K562 (cell line): ENCODE data around the gene CSNK1G1. TPM values are rescaled to one million over a fixed set of nuclear protein-coding genes. Genes with fewer than 3 reads are reported as not detected.

Source experiments
- ATAC-seq: fragments of 200-7000 bp; cut with Tn5 transposase; 3 replicates; pipeline ENCODE4 v1.9.1; 2020; ENCODE audit warnings: moderate library complexity
- BruUV-seq: library from RNA; stranded (reverse); fragments of 400-500 nt; replicated peaks from 2 replicates; lab custom pipeline; 2021; lab: Mats Ljungman, UMichigan
- CTCF ChIA-PET: fragments of 300-600 bp; formaldehyde crosslinking; extraction: SDS; loops from one replicate; lab custom pipeline; 2021; ENCODE audit warnings: low intra/inter-chr PET ratio; lab: Yijun Ruan, JAX
- POLR2A ChIA-PET: fragments of 300-600, 350-650 bp; sonication (Branson Sonifier 250); formaldehyde crosslinking; extraction: SDS; loops from one replicate; lab custom pipeline; 2021; ENCODE audit warnings: antibody characterized with exemption, inconsistent platforms; lab: Yijun Ruan, JAX
- DNase-seq, 4 experiments: peaks; one replicate each; pipeline versions ENCODE4 v3.0.0 to v3.0.0-alpha.2; 2011 to 2018; ENCODE audit warnings: low spot score in 3 of 4, mixed read lengths in 3 of 4; ENCODE audit errors: extremely low read depth in 1 of 4
- FAIRE-seq: peaks from 2 replicates; lab custom pipeline; 2011; peaks lifted over from hg19 to GRCh38; lab: Jason Lieb, UNC
- H2AFZ ChIP-seq: 2 replicates; pipeline ENCODE4 v1.6.0; 2011; ENCODE audit warnings: low read depth, low read length, control low read depth, inconsistent platforms
- H3K27ac ChIP-seq: fragments of 200-600 bp; 3 replicates; pipeline ENCODE4 v1.8.0; 2011; ENCODE audit warnings: low read depth, mild to moderate bottlenecking, control low read depth, inconsistent platforms, low read length, moderate library complexity, mixed read lengths; ENCODE audit errors: extremely low read depth
- H3K27me3 ChIP-seq, 2 experiments: fragments of 300-600 bp in 1 of 2; 2 replicates in 1 of 2; 3 replicates in 1 of 2; pipeline versions ENCODE4 v1.6.0 to v1.8.0; 2011; ENCODE audit warnings: inconsistent platforms in 2 of 2, low read length in 2 of 2, mild to moderate bottlenecking in 1 of 2, mixed read lengths in 1 of 2, moderate library complexity in 1 of 2; ENCODE audit not compliant: control insufficient read depth in 2 of 2, insufficient read depth in 2 of 2
- H3K36me3 ChIP-seq: fragments of 300-600 bp; 3 replicates; pipeline ENCODE4 v1.8.0; 2011; ENCODE audit warnings: mild to moderate bottlenecking, low read length, inconsistent platforms; ENCODE audit not compliant: control insufficient read depth, insufficient read depth
- H3K4me1 ChIP-seq, 2 experiments: fragments of 200-600 bp in 1 of 2; replicated peaks in 1 of 2; 2 replicates in 1 of 2; 3 replicates in 1 of 2; pipeline versions ENCODE4 v1.5.1 to v1.8.0; 2011; ENCODE audit warnings: inconsistent platforms in 2 of 2, low read length in 2 of 2, mild to moderate bottlenecking in 1 of 2, mixed read lengths in 1 of 2, moderate library complexity in 1 of 2; ENCODE audit not compliant: control insufficient read depth in 2 of 2, insufficient read depth in 2 of 2
- H3K4me2 ChIP-seq: 2 replicates; pipeline ENCODE4 v1.6.1; 2011; ENCODE audit warnings: low read length, control low read depth, inconsistent platforms, mixed read lengths; ENCODE audit not compliant: insufficient read depth
- H3K4me3 ChIP-seq: fragments of 200-600 bp; sonication (generic), shearing (Covaris generic); 2 replicates; pipeline ENCODE4 v1.5.1; 2016; ENCODE audit warnings: control low read depth, inconsistent platforms
- H3K79me2 ChIP-seq: fragments of 200-600 bp; 3 replicates; pipeline ENCODE4 v1.8.0; 2011; ENCODE audit warnings: low read length, inconsistent platforms; ENCODE audit not compliant: control insufficient read depth, insufficient read depth
- H3K9ac ChIP-seq, 2 experiments: 2 replicates each; pipeline versions ENCODE4 v1.6.0 to v1.6.1; 2011; ENCODE audit warnings: low read depth in 2 of 2, low read length in 2 of 2, control low read depth in 1 of 2, inconsistent platforms in 1 of 2, mild to moderate bottlenecking in 1 of 2, mixed read lengths in 1 of 2; ENCODE audit not compliant: insufficient read depth in 1 of 2
- H3K9me1 ChIP-seq: one replicate; pipeline ENCODE4 v1.6.0; 2011; ENCODE audit warnings: inconsistent platforms, mild to moderate bottlenecking, low read length, moderate library complexity; ENCODE audit not compliant: control insufficient read depth, insufficient read depth
- H3K9me3 ChIP-seq: replicated peaks from 2 replicates; pipeline ENCODE4 v1.5.1; 2011; ENCODE audit warnings: low read depth, low read length, inconsistent platforms; ENCODE audit not compliant: control insufficient read depth, insufficient read depth
- H4K20me1 ChIP-seq: replicated peaks from 2 replicates; pipeline ENCODE4 v1.6.1; 2011; ENCODE audit warnings: low read length, inconsistent platforms, mixed read lengths; ENCODE audit not compliant: control insufficient read depth, insufficient read depth
- BRF2 ChIP-seq: IDR thresholded peaks from 3 replicates; pipeline ENCODE4 v1.6.1; 2011; ENCODE audit warnings: borderline replicate concordance, mild to moderate bottlenecking; ENCODE audit not compliant: insufficient read length, insufficient read depth
- E2F8 ChIP-seq: fragments of 450-650 bp; IDR thresholded peaks from 2 replicates; pipeline ENCODE4 v1.7.1; 2018; ENCODE audit warnings: mild to moderate bottlenecking, low read depth; ENCODE audit not compliant: partially characterized antibody
- HCFC1 ChIP-seq: IDR thresholded peaks from 2 replicates; pipeline ENCODE4 v1.6.1; 2012; ENCODE audit warnings: low read depth, low read length, improper control_type of control experiment
- ZNF707 ChIP-seq: fragments of 250-450 bp; sonication (Bioruptor Pico); conservative IDR thresholded peaks from 2 replicates; pipeline ENCODE4 v1.8.0; 2022; ENCODE audit warnings: inconsistent platforms, mild to moderate bottlenecking, moderate library complexity
- WGBS: fragments of 100-300 bp; shearing (Covaris generic); methylation state at CpG from one replicate; pipeline ENCODE4 v1.1.6; 2016; ENCODE audit warnings: low coverage, mixed read lengths; ENCODE audit not compliant: insufficient coverage; ENCODE audit errors: missing lambda C conversion rate; 5-methylcytosine and 5-hydroxymethylcytosine counted together
- in situ Hi-C: fragments of 300-500 bp; cut with MboI; formaldehyde crosslinking; loops from 4 replicates; pipeline ENCODE4 v1.15.0; 2018; ENCODE audit warnings: inconsistent platforms, mixed read lengths
- intact Hi-C: fragments of 100-400 bp; cut with micrococcal nuclease; formaldehyde crosslinking; loops from 2 replicates; pipeline ENCODE4 v1.14.2; 2022
- polyA plus RNA-seq, 8 experiments: library from polyadenylated mRNA; depleted of rRNA in 4 of 8; stranded (reverse) in 5 of 8; unstranded in 3 of 8; fragments of >200 nt; fragmentation: Nextera tagmentation in 2 of 8; fragmentation: Illumina TruSeq in 1 of 8; extraction: Ambion mirVana in 2 of 8; extraction: Trizol in 1 of 8; gene quantifications; 2 replicates each; pipeline versions ENCODE4 v1.2.1 to v1.2.3, GENCODE V29; 2011 to 2014; ENCODE audit warnings: inconsistent platforms in 1 of 8, missing spikeins in 1 of 8
- total RNA-seq, 7 experiments: library from RNA; depleted of rRNA in 6 of 7; stranded (reverse); fragments of >200 nt in 6 of 7; fragmentation: Illumina TruSeq in 2 of 7; extraction: Trizol in 2 of 7; gene quantifications; 2 replicates each; pipeline versions ENCODE4 v1.2.1 to v1.2.3, GENCODE V29; 2011 to 2021; ENCODE audit warnings: low replicate concordance in 1 of 7

CSNK1G1 gene
- total and polyA plus RNA-seq, 9 of the 15 experiments (the other 6 are each of a cell fraction or from before 2014, with no cell fraction given), result 4.5 to 18.5 (median 9.5) TPM

- in situ Hi-C loops, result no loop called here
- FAIRE-seq, result no peak
Observed at GRCh38 chr15:64373360-64373759, 17.4 kb upstream of the CSNK1G1 start.

More at GRCh38 chr15:64373360-64373759, 17.4 kb upstream of the CSNK1G1 start:
- H3K9ac ChIP-seq, result no peak overlapping the region
- no peak overlapping the region for H3K4me3 ChIP-seq
- H2AFZ ChIP-seq, result no peak overlapping the region
- H3K79me2 ChIP-seq, result peaks cover 39% of the 10 kb centered on the region
- no peaks in the 10 kb centered on the region; a peak in 1 of 5 replicates for H3K4me1 ChIP-seq
- DNase-seq, result no peak
- H3K36me3 ChIP-seq, result peaks cover 74% of the 10 kb centered on the region
- POLR2A ChIA-PET, result interaction anchor here (1.1 to 1.4 kb wide), 2 partner anchors 8 to 156 kb away, joined by 3 to 5 read pairs; partner anchors contain the start of gene PCLAF
- H3K27me3 ChIP-seq, result no peaks in the 10 kb centered on the region
- no peak overlapping the region for H3K4me2 ChIP-seq
- CTCF ChIA-PET, result no interaction called here
- intact Hi-C loops, result no loop called here
- ATAC-seq, result no peak
- TF ChIP-seq HCFC1, result no peak
- TF ChIP-seq E2F8, result no peak
- TF ChIP-seq BRF2, result no peak
- TF ChIP-seq ZNF707 (CRISPR knock-in tag), result no peak
- 98% methylated on average over 7 of the region's 8 CpGs for WGBS
- H3K9me3 ChIP-seq, result no peaks in the 10 kb centered on the region
- no peaks in the 10 kb centered on the region for H3K9me1 ChIP-seq
- H4K20me1 ChIP-seq, result no peaks in the 10 kb centered on the region
- no TSS peak for BruUV-seq
- H3K27ac ChIP-seq, result no peak overlapping the region
